Dedifferentiated amniotic fluid mesenchymal stem cell (primary cell): Measurements from ENCODE around the gene AACS.
"Not testable (repeated sequence)": the region's sequence is repeated elsewhere in the genome, so short reads cannot be mapped to it uniquely, and the experiment has no call there.

ENCODE experiments used
- DNase-seq: peaks from one replicate; pipeline ENCODE4 v3.0.0-alpha.2; 2016; ENCODE audit errors: extremely low spot score

The AACS gene

DNA sequence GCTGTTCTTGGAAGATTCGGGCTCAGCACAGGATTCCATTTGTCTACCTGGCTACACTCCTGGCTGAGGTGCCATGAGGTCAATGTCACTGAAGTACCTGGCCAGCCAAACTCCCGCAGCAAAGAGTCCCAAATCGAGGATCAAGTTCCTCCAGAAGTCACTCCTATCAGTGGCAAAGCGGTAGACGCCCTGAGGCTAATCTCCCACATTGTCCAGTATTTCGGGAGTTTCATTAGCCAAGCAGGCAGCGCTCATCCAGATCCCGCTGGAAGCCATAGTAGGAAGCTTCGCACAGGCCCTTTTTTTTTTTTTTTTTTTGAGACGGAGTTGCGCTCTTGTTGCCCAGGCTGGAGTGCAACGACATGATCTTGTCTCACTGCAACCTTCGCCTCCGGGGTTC, 8.9 kb upstream of the AACS start:
- DNase-seq: no peak

DNA sequence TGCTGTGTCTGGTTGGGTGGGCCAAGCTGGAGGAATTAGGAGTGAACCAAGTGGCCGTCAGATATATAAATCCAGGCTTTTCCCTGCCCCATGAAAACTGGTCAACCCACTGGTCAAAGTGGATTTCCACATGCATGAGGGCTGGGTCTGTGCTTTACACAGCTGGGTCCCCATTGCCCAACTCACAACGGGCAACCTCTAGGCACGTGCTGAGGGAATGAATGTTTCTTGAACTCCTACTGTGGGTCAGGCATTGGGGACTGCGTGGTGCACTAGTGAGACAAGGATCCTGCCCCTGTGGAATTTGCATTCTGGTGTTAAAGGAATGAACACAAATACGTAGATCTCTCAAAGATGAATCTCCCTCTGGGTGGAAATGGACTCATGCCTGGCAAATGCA, 7.5 kb upstream of the AACS start:
- no peak for DNase-seq

DNA sequence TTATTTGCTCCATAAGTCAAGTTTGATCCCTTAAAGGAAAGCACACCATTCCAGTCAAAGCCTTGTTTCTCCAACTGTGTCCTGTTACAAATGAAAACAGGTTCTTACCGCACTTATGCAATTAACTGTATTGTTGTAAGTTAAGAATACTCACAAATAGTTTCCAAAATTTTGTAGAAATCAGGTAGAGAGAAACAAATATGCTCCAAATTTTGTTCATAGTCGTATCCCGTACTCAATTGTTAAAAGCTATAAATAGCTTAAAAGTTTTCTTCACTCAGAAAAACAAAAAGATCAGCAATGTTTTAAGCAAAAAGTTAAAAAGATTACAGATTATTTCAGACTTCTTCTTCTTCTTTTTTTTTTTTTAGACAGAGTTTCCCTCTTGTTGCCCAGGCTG, 4.0 kb upstream of the AACS start:
- DNase-seq: no peak

DNA sequence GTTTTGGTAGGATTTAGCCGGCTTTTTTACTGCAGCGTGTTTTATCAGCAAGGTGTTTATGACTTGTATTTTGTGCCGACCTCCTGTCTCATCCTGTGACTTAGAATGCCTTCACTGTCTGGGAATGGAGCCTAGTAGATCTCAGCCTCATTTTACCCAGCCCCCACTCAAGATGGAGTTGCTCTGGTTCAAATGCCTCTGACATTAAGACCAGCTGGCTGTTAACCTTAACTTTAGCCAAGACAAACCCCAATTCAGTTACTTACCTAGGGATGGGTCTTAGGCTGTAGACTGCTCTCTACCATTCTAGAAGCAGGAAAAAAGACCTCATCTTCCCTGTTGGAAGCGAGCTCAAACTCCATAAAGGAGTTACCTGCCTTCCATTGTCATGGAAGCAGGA, 1.7 kb upstream of the AACS start:
- DNase-seq: not testable (repeated sequence)

DNA sequence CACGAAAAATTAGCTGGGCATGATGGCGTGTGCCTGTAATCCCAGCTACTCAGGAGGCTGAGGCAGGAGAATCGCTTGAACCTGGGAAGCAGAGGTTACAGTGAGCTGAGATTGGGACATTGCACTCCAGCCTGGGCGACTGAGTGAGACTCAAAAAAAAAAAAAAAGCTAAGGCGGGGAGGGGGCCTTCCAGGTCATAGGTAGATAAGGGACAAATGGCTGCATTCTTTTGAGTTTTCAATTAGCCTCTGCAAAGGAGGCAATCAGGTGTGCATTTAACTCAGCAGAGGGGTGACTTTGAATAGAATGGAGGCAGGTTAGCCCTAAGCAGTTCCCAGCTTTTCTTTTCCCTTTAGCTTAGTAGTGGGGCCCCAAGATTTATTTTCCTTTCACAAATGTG, 743 bp upstream of the AACS start:
- no peak for DNase-seq

DNA sequence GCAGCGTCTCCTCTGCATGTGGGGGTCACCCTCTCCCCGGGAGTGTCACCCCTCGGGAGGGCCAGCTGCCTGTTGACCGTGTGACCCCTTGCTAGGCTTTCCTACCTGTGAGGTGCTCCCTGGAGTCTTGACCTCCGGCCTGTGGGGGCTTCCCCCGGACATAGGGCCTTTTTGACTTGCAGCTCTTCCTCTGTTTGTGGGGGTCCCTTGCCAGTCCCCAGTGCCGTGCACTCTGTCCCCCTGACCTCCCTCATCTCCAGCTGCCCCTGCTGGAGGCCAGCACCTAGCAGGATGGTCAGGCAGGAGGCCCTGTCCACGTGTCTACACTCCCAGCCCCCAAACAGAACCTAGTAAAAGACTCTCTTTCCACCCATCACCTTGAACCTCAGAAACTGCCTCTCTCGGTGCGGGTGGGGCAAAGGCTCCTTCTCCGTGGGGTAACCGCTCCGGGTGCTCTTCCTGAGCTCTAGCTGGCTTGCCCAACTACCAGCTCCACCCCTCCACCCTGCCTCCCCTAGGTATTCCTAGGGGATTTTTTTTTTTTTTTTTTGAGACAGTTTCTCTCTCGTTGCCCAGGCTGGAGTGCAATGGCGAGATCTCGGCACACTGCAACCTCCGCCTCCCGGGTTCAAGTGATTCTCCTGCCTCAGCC, 810 bp downstream of the AACS start:
- no peak for DNase-seq

DNA sequence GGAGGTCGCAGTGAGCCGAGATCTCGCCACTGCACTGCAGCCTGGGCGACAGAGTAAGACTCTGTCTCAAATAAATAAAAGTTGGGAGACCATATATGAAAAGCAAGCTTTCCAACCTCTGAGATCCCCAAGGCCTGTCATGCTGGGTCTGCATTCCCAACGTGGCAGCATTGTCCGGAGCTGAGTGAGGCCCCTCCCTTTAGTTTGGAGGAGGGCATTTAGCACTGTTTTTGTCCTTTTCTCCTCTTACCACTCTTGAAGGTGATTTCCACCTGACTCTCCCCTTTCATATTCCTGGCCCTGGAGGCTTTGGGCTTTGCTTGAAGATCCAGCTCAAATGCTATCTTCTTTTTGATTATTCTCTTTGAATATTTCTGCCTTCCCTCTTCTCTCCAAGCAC, 3.2 kb downstream of the AACS start:
- no peak for DNase-seq

DNA sequence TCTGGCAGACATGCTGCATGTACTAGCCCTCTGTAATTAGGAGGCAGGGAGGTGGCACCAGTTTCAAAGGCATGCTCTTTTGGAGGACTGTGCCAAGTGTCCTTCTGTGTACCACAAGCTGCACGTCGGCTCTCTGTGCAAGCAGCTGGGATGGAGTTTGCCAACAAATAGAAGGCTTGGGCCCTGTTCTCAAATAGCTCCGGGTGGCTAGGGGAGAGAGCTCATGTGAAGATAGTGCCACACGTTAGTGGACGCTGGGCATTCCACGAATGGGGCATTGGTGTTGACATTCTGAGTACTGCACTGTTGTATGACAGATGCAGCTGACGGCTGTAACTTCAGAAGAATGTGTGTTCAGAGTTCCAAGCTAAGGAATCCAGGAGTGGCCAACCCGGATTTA, 4.4 kb downstream of the AACS start:
- no peak for DNase-seq

DNA sequence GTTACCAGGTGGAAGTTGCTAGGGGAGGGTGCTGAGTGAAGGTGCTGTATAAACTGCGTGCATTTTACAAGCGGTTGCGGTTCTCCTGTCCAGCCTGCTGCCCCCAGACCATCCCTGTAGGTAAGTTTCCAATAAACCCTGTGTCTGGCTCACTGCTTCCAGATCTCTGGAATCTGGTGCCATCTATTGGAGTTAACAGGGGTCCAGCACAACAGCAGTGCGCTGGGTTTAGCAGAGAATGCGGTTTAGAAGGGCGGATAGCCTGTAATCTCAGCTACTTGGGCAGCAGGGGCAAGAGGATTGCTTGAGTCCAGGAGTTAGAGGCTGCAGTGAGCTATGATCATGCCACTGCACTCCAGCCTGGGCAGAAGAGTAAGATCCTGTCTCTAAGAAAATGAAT, 4.9 kb downstream of the AACS start:
- DNase-seq: no peak

DNA sequence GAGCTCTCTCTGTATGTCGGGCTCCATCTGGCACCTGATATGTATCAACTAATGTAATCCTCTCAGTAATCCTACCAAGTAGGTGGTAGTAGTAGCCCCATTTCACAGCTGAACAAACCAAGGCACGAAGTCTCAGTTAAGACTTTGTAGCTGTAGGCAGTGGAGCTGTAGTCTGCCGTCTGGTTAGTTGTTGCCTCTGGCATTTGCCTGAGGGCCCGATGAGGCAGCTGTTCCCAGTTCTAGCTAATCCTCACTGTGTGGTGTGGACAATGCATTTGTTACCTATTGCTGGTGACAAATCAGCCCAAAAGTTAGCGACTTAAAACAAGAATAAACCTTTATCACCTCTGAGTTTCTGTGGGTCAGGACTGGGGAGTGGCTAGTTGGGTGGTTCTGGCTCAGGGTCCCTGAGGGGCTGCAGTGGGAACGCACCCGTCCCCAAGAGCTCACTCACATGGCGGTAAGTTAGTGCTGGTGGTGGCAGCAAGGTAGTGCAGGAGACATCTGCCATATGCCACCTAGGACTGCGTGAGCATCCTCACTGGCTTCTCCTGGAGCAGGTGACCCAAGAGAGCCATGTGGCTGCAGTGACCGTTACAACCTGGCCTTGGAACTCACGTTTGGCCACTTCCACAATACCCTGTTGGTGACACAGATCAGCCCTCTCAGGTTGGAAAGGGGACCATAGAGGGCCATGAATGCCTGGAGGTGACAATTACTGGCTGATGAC, 5.6 kb downstream of the AACS start:
- DNase-seq: no peak

DNA sequence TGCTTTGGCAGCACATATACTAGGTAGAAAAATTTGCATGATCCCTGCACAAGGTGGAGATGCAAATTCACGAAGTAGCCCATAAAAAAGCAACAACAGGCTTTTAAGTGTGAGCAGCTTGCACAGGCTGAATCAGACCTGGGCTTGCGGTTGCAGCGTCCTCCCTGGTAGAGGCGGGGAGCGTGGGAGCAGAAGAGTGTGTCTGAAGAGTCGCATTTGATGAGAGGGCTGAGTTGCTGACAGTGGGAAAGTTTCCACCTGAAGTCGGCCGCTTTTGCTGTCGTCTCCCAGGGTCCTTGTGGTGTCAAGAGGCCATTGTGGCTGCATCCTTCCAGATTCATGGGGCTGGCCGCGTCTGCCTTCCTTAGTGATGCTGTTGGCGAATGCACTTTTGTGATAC, 6.2 kb downstream of the AACS start:
- DNase-seq: no peak

DNA sequence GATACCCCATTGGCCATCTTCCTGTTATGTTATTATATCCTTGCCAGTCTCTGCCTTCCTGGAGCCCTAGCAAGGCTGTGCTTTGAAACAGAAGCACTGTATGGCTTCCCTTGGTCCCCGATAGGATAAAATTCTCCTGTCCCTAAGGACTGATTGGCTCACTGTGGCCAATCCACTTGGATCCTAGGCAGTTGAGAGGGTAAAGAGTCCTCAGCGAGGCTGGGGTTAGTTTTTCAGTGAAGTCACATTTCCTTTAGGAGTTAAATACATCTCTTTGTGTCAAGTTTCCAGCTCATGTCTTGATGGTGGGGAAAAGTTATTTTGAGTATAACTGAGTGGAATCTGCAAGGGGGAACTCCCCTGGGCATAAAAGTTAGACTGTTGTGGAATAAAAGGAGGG, 7.3 kb downstream of the AACS start:
- no peak for DNase-seq

DNA sequence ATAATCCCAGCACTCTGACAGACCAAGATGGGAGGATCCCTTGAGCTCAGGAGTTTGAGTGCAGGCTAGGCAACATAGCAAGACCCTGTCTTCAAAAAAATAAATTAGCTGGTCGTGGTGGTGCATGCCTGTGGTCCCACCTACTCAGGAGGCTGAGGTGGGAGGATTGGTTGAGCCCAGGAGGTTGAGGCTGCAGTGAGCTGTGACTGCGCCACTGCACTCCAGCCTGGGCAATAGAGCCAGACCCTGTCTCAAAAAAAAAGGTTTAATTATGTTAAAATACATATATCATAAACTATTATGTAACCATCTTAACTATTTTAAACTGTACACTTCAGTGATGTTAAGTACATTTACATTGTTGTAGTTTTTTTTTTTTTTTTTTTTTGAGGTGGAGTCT, 9.1 kb downstream of the AACS start:
- not testable (repeated sequence) for DNase-seq

DNA sequence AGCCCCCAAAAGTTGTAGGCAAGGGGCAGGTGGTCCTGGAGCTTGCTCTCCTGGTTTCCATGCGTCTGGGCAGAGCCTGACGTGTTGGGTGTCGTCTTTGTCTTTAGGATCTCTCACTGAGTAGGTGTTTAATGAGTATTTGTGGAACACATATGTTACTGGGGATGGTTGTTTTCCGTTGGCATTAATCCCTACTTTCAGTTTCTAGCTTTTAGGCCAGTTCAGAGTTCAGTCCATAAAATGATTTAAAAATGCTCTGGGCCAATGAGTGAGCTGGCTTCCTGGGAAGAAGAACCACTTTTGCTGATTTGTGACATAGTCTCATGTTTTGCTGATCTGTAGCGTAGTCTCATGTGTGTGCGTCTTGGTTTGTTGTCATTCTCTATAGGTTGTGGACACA, 10.9 kb downstream of the AACS start:
- DNase-seq: no peak

DNA sequence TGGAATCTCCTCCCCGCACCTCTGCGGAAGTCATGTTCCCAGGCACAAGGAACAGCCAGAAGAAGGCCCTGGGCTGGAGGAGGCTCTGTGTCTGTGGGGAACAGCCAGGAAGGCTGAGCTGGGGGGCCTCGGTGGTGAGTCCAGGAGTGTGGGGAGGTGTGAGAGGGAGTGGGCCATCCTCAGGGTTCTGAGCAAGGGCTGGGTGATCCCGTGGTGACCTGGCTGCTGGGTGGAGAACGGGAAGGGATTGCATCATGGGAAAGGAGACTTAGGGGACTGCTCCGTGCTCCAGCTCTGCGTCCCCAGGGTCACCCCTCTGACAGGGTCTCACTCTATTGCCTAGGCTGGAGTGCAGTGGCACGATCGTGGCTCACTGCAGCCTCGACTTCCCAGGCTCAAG, 13.8 kb downstream of the AACS start:
- no peak for DNase-seq

DNA sequence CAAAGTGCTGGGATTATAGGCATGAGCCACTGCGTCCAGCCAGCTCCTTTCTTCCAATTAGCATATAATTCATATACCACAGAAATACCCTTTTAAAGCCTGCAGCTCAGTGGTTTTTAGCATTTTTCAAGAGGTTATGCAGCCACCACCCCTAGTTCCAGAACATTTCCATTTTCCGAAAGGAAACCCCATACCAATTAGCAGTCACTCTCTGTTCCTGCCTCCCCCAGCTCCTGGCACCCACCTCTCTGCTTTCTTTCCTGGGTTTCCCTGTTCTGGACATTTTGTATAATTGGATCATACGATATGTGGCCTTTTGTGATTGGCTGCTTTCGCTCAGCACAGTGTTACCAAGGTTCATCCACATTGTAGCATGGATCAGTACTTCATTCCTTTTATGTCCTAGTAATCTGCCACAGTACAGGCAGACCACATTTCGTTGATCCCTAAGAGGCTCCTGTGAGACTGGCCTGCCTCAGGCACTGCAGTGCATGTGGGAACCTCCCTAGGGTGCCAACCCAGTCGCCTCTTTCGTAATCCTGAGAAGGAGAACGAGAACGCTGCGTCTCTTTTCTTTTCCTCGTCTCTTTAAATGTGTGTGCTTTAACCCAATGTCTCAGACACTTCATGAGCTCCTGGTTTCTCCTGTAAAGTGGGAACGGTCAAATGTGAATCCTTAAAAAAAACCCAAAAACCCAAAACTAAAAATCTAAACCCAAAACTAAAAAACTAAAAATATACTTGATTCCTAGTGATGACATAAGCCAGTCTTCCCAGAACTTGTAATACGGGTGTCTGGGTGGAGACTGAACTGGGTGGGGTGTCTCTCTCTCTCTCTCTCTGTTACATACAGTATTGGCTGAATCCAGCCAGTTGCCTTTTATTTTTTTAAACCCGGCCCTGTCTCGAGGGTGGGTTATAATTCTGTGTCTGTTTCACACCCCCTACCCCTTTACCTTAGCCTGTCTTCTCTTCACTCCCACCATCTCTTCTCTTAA, 14.7 kb downstream of the AACS start:
- no peak for DNase-seq

DNA sequence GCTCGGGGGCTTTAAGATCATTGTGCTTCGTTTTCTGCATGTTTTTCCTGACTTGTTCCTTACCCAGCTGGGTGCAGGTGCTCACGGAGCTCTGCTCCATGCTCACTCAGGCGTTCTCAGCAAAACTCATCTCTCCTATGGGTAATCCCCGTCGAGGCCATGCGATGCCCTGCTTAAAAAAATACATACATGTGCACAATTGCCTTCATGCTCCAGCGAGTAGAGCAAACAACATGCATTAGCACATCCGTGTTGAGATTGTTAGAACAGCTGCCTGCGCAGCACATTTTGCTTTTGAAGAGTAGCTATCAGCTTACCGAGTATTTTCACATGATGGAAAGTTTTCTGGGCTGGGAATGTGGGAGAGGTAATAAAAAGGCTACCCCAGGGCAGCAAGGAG, 16.2 kb downstream of the AACS start:
- no peak for DNase-seq

DNA sequence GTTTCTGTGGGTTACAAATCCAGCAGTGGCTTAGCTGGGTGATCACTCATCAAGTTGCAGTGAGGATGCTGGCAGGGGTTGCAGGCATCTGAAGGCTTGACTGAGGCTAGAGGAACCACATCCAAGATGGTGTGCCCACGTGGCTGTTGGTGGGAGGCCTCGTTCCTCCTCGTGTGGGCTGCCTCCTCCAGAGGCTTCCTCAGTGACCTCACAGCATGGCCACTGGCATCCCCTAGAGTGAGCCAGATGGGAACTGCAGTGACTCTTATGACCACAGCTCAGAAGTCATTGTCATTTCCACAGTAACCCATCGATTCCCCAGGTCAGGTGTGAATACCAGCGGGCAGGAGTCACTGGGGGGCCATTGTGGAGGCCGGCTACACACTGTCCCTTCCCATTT, 17.8 kb downstream of the AACS start:
- no peak for DNase-seq

DNA sequence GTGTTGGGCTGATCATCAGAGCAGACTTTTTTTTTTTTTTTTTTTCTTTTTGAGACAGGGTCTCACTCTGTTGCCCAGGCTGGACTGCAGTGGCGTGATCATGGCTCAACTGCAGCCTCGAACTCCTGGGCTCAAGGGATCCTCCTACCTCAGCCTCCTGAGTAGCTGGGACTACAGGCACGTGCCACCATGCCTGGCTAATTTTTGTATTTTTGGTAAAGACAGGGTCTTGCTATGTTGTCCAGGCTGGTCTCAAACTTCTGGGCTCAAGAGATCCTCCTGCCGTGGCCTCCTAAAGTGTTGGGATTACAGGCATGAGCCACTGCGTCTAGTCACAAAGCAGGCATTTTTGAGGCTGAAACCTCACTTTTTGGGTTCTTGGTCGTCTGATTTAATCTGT, 23.0 kb downstream of the AACS start:
- DNase-seq: not testable (repeated sequence)

DNA sequence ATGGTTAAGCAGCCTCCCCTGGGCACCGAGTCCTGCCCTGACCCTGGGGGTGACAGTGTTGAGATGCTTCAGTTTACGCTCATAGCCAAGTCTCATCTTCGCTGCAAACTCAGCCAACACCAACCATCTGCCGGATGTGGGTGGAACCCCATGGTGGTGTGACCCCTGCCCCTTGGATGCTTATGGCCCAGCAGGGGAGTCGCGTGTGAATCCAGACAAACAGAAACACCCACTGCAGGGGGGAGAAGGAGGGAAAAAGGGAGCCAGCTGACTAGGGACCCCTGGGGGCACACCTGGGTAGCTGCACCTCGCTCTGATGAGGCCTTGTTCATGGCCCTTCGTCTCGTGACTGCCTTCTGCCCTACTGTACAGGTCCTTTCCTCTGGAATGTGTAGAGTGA, 23.8 kb downstream of the AACS start:
- no peak for DNase-seq

DNA sequence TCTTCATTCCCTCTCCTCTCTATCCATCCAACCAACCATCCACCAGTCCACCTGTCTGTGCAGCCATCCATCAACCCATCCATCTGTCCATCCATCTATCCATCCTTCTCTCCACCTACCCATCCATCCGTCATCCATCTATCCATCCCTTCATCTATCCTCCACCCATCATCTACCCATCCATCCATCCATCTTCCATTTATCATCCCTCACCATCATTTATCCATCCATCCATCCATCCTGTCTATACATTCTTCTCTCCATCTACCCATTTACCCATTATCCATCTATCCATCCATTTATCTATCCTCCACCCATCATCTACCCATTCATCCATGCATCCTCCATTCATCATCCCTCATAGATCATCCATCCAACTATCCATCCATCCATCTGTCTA, 24.4 kb downstream of the AACS start:
- DNase-seq: no peak

DNA sequence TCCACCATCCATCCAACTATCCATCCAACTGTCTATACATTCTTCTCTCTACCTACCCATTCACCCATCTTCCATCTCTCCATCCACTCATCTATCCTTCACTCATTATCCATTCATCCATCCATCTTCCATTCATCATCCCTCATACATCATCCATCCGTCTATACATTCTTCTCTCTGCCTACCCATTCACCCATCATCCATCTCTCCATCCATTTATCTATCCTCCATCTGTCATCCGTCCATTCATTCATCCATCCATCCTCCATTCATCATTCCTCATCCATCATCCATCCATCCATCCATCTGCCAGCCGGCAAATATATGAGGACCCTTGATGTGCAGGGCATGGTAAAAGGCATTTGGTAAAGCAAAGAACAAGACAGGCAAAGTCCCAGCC, 25.2 kb downstream of the AACS start:
- DNase-seq: no peak

DNA sequence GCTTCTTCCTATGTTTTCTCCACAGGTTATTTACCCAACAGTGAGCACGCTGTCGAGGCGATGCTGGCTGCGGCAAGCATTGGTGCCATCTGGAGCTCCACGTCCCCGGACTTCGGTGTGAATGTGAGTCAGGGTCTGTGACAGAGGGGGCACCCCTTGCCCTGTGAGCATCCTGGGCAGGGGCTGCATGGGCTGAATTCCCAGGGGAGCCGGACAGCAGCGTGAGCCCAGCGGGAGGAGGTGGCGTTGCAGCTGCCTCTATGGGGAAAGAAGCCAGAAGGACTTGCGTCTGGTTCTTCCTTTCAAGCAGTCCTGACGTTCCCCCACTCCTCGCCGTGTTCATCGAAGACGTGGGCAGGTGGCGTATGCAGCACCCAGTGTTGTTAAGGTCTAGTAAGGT, 26.2 kb downstream of the AACS start:
- no peak for DNase-seq
